ENCODE data around the gene ROR1.

DNA sequence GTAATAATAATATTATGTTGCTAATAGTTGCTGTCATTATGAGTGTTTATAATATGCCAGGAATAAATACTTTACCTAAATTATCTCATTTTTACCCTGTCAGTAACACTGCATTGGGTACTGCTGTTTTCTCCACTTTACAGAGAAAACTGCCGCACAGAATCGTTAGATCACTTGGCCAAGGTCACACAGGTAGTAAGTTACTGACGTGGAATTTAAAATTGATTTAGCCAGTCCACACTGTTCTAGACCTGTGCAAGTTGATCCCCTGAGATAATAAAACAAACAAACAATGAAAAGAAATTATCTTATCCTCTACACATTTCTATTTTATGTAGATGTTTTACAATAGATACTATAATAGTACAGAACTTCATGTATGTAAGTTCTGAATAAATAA, 174.1 kb downstream of the ROR1 start:
- TF ChIP-seq CTCF (IDR thresholded peaks at IDR 0.05; ENCODE audit: low read depth, low read length) (no peak), MYC (IDR thresholded peaks at IDR 0.05; ENCODE audit: low read depth, low read length) (no peak), POLR2A (IDR thresholded peaks at IDR 0.05; ENCODE audit: extremely low read depth, insufficient read length) (no peak)
- TF ChIP-seq, protein P1, sequence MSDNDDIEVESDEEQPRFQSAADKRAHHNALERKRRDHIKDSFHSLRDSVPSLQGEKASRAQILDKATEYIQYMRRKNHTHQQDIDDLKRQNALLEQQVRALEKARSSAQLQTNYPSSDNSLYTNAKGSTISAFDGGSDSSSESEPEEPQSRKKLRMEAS (IDR thresholded peaks at IDR 0.05; ENCODE audit: low read depth, low read length) = no peak
